ENCODE results near the gene PREX1. TPM values are rescaled to one million over a fixed set of nuclear protein-coding genes. Genes with fewer than 3 reads are reported as not detected.
"Not testable (repeated sequence)": the region's sequence is repeated elsewhere in the genome, so short reads cannot be mapped to it uniquely, and the experiment has no call there.

The PREX1 gene
- polyA plus RNA-seq, 1 donor (not counting 4 experiments of a cell fraction or from before 2014, with no cell fraction given) = 0.22 TPM

DNA sequence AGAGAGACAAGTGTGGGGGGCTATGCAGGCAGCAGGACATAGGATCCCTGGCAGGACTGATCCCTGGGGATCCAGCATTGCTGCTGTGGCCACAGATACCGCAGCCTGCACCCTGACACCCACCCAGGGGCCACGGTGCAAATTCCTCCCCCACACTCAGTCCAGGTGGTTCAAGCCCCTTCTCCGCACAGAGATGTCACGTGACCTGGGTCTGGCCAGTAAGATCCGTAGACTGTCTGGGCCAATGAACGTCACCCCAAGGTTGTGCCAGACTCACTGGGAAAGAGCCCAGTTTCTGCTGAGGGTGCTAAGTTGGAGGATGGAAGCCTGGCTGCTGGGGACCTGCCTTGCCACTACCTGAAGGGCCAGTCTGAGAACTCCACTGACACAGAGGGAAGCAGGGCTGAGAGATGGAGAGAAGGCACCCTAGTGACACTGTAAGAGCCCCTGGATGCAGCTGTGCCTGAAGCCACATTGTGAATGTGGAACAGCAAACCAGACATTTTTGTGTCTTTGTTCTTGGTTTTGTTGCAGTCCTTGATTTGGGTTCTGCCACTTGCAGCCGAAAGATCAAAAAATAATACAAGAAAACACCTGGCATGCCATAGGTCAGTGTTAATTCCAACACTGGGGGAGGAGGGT lies 228.6 kb downstream of the PREX1 start:
- FAIRE-seq = no peak
- Histone ChIP-seq H3K9me1 (ENCODE audit: control insufficient read depth, extremely low read depth, insufficient read depth, low read length) (no peaks in the 10 kb centered on the region), H2AFZ (ENCODE audit: control insufficient read depth, low read length) (no peak overlapping the region), H3K4me2 (ENCODE audit: control insufficient read depth, extremely low read depth, insufficient read depth, low read depth, low read length) (no peak overlapping the region), H3K36me3 (ENCODE audit: control insufficient read depth in 2 of 2, extremely low read depth in 1 of 2, insufficient read depth in 2 of 2, low read length in 2 of 2) (no peaks in the 10 kb centered on the region), H3K79me2 (ENCODE audit: control insufficient read depth, insufficient read depth, low read length) (no peaks in the 10 kb centered on the region), H3K4me3 (ENCODE audit: control insufficient read depth in 2 of 3, extremely low read depth in 1 of 3, insufficient read depth in 2 of 3, low read depth in 1 of 3, low read length in 3 of 3) (no peak overlapping the region), H4K20me1 (ENCODE audit: control insufficient read depth, extremely low read depth, insufficient read depth, low read length) (no peaks in the 10 kb centered on the region), H3K27ac (ENCODE audit: control insufficient read depth, insufficient read depth, low read length) (no peak overlapping the region), H3K4me1 (ENCODE audit: control insufficient read depth, extremely low read depth, insufficient read depth, low read length) (no peaks in the 10 kb centered on the region), H3K9ac (ENCODE audit: control insufficient read depth, extremely low read depth, insufficient read depth, low read length) (no peak overlapping the region), H3K9me3 (ENCODE audit: control insufficient read depth, low read depth, low read length) (no peaks in the 10 kb centered on the region), H3K27me3 (ENCODE audit: control insufficient read depth, extremely low read depth, insufficient read depth, low read length) (no peaks in the 10 kb centered on the region)
- TF ChIP-seq, protein P1, sequence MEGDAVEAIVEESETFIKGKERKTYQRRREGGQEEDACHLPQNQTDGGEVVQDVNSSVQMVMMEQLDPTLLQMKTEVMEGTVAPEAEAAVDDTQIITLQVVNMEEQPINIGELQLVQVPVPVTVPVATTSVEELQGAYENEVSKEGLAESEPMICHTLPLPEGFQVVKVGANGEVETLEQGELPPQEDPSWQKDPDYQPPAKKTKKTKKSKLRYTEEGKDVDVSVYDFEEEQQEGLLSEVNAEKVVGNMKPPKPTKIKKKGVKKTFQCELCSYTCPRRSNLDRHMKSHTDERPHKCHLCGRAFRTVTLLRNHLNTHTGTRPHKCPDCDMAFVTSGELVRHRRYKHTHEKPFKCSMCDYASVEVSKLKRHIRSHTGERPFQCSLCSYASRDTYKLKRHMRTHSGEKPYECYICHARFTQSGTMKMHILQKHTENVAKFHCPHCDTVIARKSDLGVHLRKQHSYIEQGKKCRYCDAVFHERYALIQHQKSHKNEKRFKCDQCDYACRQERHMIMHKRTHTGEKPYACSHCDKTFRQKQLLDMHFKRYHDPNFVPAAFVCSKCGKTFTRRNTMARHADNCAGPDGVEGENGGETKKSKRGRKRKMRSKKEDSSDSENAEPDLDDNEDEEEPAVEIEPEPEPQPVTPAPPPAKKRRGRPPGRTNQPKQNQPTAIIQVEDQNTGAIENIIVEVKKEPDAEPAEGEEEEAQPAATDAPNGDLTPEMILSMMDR (optimal IDR thresholded peaks at IDR 0.05 in 1 of 3, IDR thresholded peaks at IDR 0.05 in 1 of 3, conservative IDR thresholded peaks at IDR 0.05 in 1 of 3; ENCODE audit: extremely low read depth in 1 of 3, insufficient read depth in 2 of 3, low read length in 3 of 3) = no peak
- TF ChIP-seq EZH2 (IDR thresholded peaks at IDR 0.05; ENCODE audit: low read length) = no peak
- dilution Hi-C loops (cut with MboI; ENCODE audit: extremely low pct_ligation_motif_present, low sequenced_read_pairs) = no loop called here
- no peak for DNase-seq (ENCODE audit: low read depth, low spot score)

DNA sequence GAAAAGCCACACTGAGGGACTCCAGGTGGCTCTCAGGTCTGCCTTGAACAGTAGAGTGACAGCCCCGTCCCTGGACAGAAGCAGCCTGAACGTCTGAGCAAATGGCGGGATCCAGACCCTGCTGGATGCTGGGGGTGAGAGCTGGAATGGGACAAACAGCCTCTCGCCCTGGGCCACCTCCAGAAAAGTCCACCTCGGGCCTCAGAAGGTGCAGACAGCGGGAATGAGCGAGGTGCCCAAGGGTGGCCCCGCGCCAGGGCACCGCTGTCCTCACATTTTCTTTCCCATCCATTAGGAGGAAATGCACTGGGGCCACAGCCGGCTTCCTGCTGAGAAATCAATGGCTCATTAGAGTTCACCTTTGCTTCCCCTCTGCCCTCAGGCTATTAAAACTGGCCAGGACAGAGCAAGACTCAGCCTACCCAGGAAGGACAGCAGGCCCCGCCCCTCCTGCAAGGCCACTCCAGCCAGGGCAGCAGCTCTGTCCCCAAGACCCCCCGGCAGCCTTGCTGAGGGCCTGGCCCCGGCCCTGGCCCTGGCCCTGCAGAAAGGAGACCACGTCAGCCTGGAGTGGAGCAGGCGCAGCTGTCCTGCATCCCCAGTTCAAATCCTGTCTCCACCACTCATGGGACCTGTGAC lies 229.4 kb downstream of the PREX1 start:
- H2AFZ ChIP-seq (ENCODE audit: control insufficient read depth, low read length); FAIRE-seq; DNase-seq (ENCODE audit: low read depth, low spot score); dilution Hi-C loops (cut with MboI; ENCODE audit: extremely low pct_ligation_motif_present, low sequenced_read_pairs); H3K9me3 ChIP-seq (ENCODE audit: control insufficient read depth, low read depth, low read length); H4K20me1 ChIP-seq (ENCODE audit: control insufficient read depth, extremely low read depth, insufficient read depth, low read length); H3K4me1 ChIP-seq (ENCODE audit: control insufficient read depth, extremely low read depth, insufficient read depth, low read length); H3K79me2 ChIP-seq (ENCODE audit: control insufficient read depth, insufficient read depth, low read length); H3K4me3 ChIP-seq (ENCODE audit: control insufficient read depth in 2 of 3, extremely low read depth in 1 of 3, insufficient read depth in 2 of 3, low read depth in 1 of 3, low read length in 3 of 3); H3K27me3 ChIP-seq (ENCODE audit: control insufficient read depth, extremely low read depth, insufficient read depth, low read length); H3K9me1 ChIP-seq (ENCODE audit: control insufficient read depth, extremely low read depth, insufficient read depth, low read length); H3K9ac ChIP-seq (ENCODE audit: control insufficient read depth, extremely low read depth, insufficient read depth, low read length); H3K4me2 ChIP-seq (ENCODE audit: control insufficient read depth, extremely low read depth, insufficient read depth, low read depth, low read length); H3K36me3 ChIP-seq (ENCODE audit: control insufficient read depth in 2 of 2, extremely low read depth in 1 of 2, insufficient read depth in 2 of 2, low read length in 2 of 2); H3K27ac ChIP-seq (ENCODE audit: control insufficient read depth, insufficient read depth, low read length): not testable (repeated sequence)
